WTC11 (cell line): ENCODE results near the gene GALT. TPM values are rescaled to one million over a fixed set of nuclear protein-coding genes. Genes with fewer than 3 reads are reported as not detected.

Experiments used
- ATAC-seq: fragments of 200-7000 bp; cut with Tn5 transposase; 2 replicates; pipeline ENCODE4 v1.10.0; 2021; ENCODE audit warnings: mild to moderate bottlenecking, moderate library complexity
- CTCF ChIA-PET: fragments of 300-600 bp; sonication (Branson Sonifier 250); formaldehyde crosslinking; loops from one replicate; lab custom pipeline; 2021; ENCODE audit warnings: antibody characterized with exemption; lab: Charles Lee
- POLR2A ChIA-PET: fragments of 350-600 bp; sonication (Branson Sonifier 250); formaldehyde crosslinking; loops from one replicate; lab custom pipeline; 2021; ENCODE audit warnings: antibody characterized with exemption; lab: Charles Lee
- DNase-seq: peaks from one replicate; pipeline ENCODE4 v3.0.0; 2021; ENCODE audit warnings: low spot score
- H3K27ac Mint-ChIP-seq: 2 replicates; pipeline ENCODE4 v1.8.0; 2021; ENCODE audit warnings: mixed read lengths
- H3K27me3 Mint-ChIP-seq: 2 replicates; pipeline ENCODE4 v1.8.0; 2021; ENCODE audit warnings: low read depth, mild to moderate bottlenecking, moderate library complexity, mixed read lengths
- H3K36me3 Mint-ChIP-seq: 2 replicates; pipeline ENCODE4 v1.8.0; 2021; ENCODE audit warnings: mixed read lengths
- H3K4me1 Mint-ChIP-seq: 2 replicates; pipeline ENCODE4 v1.8.0; 2022; ENCODE audit warnings: mixed read lengths
- H3K4me3 Mint-ChIP-seq: 2 replicates; pipeline ENCODE4 v1.8.0; 2021; ENCODE audit warnings: mild to moderate bottlenecking, moderate library complexity, mixed read lengths
- H3K9me3 Mint-ChIP-seq: 2 replicates; pipeline ENCODE4 v1.8.0; 2021; ENCODE audit warnings: mixed read lengths
- CREB1 ChIP-seq: sonication (generic); formaldehyde crosslinking; IDR thresholded peaks from 2 replicates; pipeline ENCODE4 v1.8.0; 2023; ENCODE audit warnings: mild to moderate bottlenecking, missing genetic modification reagents
- CREM ChIP-seq: sonication (generic); formaldehyde crosslinking; IDR thresholded peaks from 2 replicates; pipeline ENCODE4 v1.8.1; 2022; ENCODE audit warnings: mild to moderate bottlenecking, missing genetic modification reagents, moderate library complexity
- ETV6 ChIP-seq: sonication (generic); formaldehyde crosslinking; IDR thresholded peaks from 2 replicates; pipeline ENCODE4 v1.8.1; 2022; ENCODE audit warnings: mild to moderate bottlenecking, missing genetic modification reagents
- FOXK1 ChIP-seq: sonication (generic); formaldehyde crosslinking; IDR thresholded peaks from 2 replicates; pipeline ENCODE4 v1.8.0; 2022; ENCODE audit warnings: mild to moderate bottlenecking, moderate library complexity, missing genetic modification reagents
- GABPB1 ChIP-seq: sonication (generic); formaldehyde crosslinking; IDR thresholded peaks from 2 replicates; pipeline ENCODE4 v1.8.1; 2023; ENCODE audit warnings: mild to moderate bottlenecking, missing genetic modification reagents
- IRF2 ChIP-seq: sonication (generic); formaldehyde crosslinking; IDR thresholded peaks from 2 replicates; pipeline ENCODE4 v1.8.0; 2022; ENCODE audit warnings: low read depth, missing genetic modification reagents, borderline replicate concordance
- MLX ChIP-seq: sonication (generic); formaldehyde crosslinking; IDR thresholded peaks from 2 replicates; pipeline ENCODE4 v1.8.1; 2023; ENCODE audit warnings: mild to moderate bottlenecking, missing genetic modification reagents, moderate library complexity
- NFYB ChIP-seq: sonication (generic); formaldehyde crosslinking; conservative IDR thresholded peaks from 2 replicates; pipeline ENCODE4 v1.8.0; 2022; ENCODE audit warnings: low read depth, missing genetic modification reagents
- NR2C2 ChIP-seq: sonication (generic); formaldehyde crosslinking; IDR thresholded peaks from 2 replicates; pipeline ENCODE4 v1.8.0; 2022; ENCODE audit warnings: mild to moderate bottlenecking, missing genetic modification reagents
- RELA ChIP-seq: sonication (generic); formaldehyde crosslinking; IDR thresholded peaks from 2 replicates; pipeline ENCODE4 v1.8.1; 2022; ENCODE audit warnings: missing genetic modification reagents, mild to moderate bottlenecking, borderline replicate concordance
- SMAD3 ChIP-seq: sonication (generic); formaldehyde crosslinking; IDR thresholded peaks from 2 replicates; pipeline ENCODE4 v1.8.0; 2022; ENCODE audit warnings: missing genetic modification reagents, mild to moderate bottlenecking, borderline replicate concordance
- total RNA-seq: library from RNA; stranded (reverse); gene quantifications from 3 replicates; pipeline ENCODE4 v1.2.3, GENCODE V29; 2021
- TF ChIP-seq, protein P1 (sequence below): sonication (generic); formaldehyde crosslinking; IDR thresholded peaks from 2 replicates; pipeline ENCODE4 v1.8.0; 2022; ENCODE audit warnings: missing genetic modification reagents
- TF ChIP-seq, protein P2 (sequence below): fragments of 250-450 bp; sonication (Bioruptor Pico); IDR thresholded peaks from 2 replicates; pipeline ENCODE4 v1.9.0; 2021; ENCODE audit warnings: mild to moderate bottlenecking
- TF ChIP-seq, protein P3 (sequence below): fragments of 250-450 bp; sonication (Bioruptor Pico); conservative IDR thresholded peaks from 2 replicates; pipeline ENCODE4 v1.9.0; 2021; ENCODE audit warnings: mild to moderate bottlenecking
- TF ChIP-seq, protein P4 (sequence below): sonication (generic); formaldehyde crosslinking; IDR thresholded peaks from 2 replicates; pipeline ENCODE4 v1.8.1; 2022; ENCODE audit warnings: low read depth, mild to moderate bottlenecking, moderate library complexity, missing genetic modification reagents, borderline replicate concordance
- TF ChIP-seq, protein P5 (sequence below): fragments of 250-450 bp; sonication (Bioruptor Pico); IDR thresholded peaks from 2 replicates; pipeline ENCODE4 v1.9.0; 2021; ENCODE audit warnings: mild to moderate bottlenecking
- TF ChIP-seq, protein P6 (sequence below): sonication (generic); formaldehyde crosslinking; IDR thresholded peaks from 2 replicates; pipeline ENCODE4 v1.8.0; 2023; ENCODE audit warnings: missing genetic modification reagents

GALT gene
- total RNA-seq, 1 experiment from 2014 or later, result 39.7 TPM

DNA sequence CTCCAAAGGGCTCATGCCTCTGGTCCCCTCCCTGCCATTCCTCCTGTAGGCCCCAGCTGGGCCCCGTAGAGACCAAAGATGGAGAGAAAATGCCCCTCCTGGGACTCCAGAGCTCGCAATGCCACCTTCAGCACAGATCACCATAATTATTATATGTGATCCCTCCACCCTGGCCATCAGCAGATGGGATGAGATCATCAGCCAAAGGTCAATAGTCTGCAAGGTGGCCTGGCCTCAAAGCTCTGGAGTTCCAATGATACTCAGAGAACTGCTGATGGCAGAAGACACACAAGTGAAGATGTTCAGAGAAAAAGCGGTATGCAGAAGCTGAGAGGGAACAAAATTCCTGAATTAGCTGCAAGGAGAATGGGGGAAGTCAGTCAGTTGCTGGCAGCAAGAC lies 39.6 kb upstream of the GALT start (continued):
- TF ChIP-seq, protein P1, sequence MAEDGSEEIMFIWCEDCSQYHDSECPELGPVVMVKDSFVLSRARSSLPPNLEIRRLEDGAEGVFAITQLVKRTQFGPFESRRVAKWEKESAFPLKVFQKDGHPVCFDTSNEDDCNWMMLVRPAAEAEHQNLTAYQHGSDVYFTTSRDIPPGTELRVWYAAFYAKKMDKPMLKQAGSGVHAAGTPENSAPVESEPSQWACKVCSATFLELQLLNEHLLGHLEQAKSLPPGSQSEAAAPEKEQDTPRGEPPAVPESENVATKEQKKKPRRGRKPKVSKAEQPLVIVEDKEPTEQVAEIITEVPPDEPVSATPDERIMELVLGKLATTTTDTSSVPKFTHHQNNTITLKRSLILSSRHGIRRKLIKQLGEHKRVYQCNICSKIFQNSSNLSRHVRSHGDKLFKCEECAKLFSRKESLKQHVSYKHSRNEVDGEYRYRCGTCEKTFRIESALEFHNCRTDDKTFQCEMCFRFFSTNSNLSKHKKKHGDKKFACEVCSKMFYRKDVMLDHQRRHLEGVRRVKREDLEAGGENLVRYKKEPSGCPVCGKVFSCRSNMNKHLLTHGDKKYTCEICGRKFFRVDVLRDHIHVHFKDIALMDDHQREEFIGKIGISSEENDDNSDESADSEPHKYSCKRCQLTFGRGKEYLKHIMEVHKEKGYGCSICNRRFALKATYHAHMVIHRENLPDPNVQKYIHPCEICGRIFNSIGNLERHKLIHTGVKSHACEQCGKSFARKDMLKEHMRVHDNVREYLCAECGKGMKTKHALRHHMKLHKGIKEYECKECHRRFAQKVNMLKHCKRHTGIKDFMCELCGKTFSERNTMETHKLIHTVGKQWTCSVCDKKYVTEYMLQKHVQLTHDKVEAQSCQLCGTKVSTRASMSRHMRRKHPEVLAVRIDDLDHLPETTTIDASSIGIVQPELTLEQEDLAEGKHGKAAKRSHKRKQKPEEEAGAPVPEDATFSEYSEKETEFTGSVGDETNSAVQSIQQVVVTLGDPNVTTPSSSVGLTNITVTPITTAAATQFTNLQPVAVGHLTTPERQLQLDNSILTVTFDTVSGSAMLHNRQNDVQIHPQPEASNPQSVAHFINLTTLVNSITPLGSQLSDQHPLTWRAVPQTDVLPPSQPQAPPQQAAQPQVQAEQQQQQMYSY (CRISPR knock-in tag), result no peak
- TF ChIP-seq RELA (CRISPR knock-in tag) (no peak), IRF2 (CRISPR knock-in tag) (no peak), CREM (CRISPR knock-in tag) (no peak), NR2C2 (CRISPR knock-in tag) (no peak), ETV6 (no peak), CREB1 (no peak), GABPB1 (CRISPR knock-in tag) (no peak)
- TF ChIP-seq, protein P2, sequence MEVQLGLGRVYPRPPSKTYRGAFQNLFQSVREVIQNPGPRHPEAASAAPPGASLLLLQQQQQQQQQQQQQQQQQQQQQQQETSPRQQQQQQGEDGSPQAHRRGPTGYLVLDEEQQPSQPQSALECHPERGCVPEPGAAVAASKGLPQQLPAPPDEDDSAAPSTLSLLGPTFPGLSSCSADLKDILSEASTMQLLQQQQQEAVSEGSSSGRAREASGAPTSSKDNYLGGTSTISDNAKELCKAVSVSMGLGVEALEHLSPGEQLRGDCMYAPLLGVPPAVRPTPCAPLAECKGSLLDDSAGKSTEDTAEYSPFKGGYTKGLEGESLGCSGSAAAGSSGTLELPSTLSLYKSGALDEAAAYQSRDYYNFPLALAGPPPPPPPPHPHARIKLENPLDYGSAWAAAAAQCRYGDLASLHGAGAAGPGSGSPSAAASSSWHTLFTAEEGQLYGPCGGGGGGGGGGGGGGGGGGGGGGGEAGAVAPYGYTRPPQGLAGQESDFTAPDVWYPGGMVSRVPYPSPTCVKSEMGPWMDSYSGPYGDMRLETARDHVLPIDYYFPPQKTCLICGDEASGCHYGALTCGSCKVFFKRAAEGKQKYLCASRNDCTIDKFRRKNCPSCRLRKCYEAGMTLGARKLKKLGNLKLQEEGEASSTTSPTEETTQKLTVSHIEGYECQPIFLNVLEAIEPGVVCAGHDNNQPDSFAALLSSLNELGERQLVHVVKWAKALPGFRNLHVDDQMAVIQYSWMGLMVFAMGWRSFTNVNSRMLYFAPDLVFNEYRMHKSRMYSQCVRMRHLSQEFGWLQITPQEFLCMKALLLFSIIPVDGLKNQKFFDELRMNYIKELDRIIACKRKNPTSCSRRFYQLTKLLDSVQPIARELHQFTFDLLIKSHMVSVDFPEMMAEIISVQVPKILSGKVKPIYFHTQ (CRISPR knock-in tag), result no peak
- TF ChIP-seq, protein P3, sequence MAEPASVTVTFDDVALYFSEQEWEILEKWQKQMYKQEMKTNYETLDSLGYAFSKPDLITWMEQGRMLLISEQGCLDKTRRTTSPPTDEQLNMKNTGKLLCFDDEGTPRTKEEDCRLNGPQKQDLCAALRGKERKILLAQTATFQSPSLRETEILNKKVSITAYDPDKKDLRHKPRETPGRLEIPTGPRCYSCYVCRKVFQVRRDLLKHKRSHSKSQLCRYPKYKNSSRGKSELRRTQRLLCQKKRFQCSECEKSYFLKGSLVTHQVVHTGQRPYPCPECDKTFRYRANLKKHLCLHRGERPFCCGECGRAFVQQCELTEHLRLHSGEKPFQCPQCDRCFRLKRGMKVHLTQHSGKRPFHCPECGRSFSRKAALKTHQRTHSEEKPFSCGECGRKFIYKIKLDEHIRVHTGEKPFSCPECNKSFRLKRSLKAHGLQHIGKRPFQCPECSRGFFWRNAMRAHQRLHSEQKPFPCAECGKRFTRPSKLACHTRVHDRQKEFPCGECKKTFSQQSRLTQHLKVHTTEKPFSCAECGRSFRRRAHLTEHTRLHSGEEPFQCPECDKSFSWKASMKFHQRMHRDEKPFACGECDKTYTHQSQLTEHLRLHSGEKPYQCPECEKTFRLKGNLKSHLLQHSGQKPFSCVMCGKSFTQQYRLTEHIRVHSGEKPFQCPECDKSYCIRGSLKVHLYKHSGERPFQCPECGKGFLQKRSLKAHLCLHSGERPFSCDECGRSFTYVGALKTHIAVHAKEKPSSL (CRISPR knock-in tag), result no peak

- no peaks in the 10 kb centered on the region; the same call in 1 of the 2 replicates for H3K27me3 Mint-ChIP-seq
- TF ChIP-seq, protein P4, sequence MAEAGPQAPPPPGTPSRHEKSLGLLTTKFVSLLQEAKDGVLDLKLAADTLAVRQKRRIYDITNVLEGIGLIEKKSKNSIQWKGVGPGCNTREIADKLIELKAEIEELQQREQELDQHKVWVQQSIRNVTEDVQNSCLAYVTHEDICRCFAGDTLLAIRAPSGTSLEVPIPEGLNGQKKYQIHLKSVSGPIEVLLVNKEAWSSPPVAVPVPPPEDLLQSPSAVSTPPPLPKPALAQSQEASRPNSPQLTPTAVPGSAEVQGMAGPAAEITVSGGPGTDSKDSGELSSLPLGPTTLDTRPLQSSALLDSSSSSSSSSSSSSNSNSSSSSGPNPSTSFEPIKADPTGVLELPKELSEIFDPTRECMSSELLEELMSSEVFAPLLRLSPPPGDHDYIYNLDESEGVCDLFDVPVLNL (CRISPR knock-in tag), result no peak
- TF ChIP-seq FOXK1 (no peak), MLX (no peak), SMAD3 (CRISPR knock-in tag) (no peak), NFYB (CRISPR knock-in tag) (no peak)
- TF ChIP-seq, protein P5, sequence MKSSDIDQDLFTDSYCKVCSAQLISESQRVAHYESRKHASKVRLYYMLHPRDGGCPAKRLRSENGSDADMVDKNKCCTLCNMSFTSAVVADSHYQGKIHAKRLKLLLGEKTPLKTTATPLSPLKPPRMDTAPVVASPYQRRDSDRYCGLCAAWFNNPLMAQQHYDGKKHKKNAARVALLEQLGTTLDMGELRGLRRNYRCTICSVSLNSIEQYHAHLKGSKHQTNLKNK (CRISPR knock-in tag), result no peak
- TF ChIP-seq, protein P6, sequence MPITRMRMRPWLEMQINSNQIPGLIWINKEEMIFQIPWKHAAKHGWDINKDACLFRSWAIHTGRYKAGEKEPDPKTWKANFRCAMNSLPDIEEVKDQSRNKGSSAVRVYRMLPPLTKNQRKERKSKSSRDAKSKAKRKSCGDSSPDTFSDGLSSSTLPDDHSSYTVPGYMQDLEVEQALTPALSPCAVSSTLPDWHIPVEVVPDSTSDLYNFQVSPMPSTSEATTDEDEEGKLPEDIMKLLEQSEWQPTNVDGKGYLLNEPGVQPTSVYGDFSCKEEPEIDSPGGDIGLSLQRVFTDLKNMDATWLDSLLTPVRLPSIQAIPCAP (CRISPR knock-in tag), result no peak
- TF ChIP-seq, protein P1 (CRISPR knock-in tag), result no peak
- TF ChIP-seq, all 79 proteins: peak for 0
- DNase-seq (no peak), ATAC-seq (no peak)
- Mint-ChIP-seq H3K4me1 (peaks cover 15% of the 10 kb centered on the region), H3K9me3 (no peaks in the 10 kb centered on the region), H3K27ac (no peak overlapping the region), H3K4me3 (no peak overlapping the region), H3K36me3 (no peaks in the 10 kb centered on the region)
- ChIA-PET CTCF (interaction anchor here (0.8 to 7.0 kb wide), 5 partner anchors 15 to 204 kb away, joined by 3 to 96 read pairs (median 8); no protein-coding TSS in a partner anchor), POLR2A (no interaction called here)
Observed at GRCh38 chr9:34607331-34607730, 39.1 kb upstream of the GALT start.
